HepG2 (cell line): Measurements from ENCODE around the gene SLFNL1. TPM values are rescaled to one million over a fixed set of nuclear protein-coding genes. Genes with fewer than 3 reads are reported as not detected.

Experiments
- ATAC-seq: fragments of 200-7000 bp; cut with Tn5 transposase; 3 replicates; pipeline ENCODE4 v1.9.1; 2020; ENCODE audit warnings: mild to moderate bottlenecking, moderate library complexity
- BruUV-seq: library from RNA; stranded (reverse); fragments of 400-500 nt; replicated peaks from 2 replicates; lab custom pipeline; 2021; lab: Mats Ljungman, UMichigan
- CTCF ChIA-PET: fragments of 300-600 bp; formaldehyde crosslinking; extraction: SDS; loops from one replicate; lab custom pipeline; 2021; ENCODE audit warnings: low total read pairs, inconsistent platforms, low intra/inter-chr PET ratio; lab: Yijun Ruan, JAX
- POLR2A ChIA-PET: fragments of 350-600 bp; sonication (Branson Sonifier 250); formaldehyde crosslinking; loops from one replicate; lab custom pipeline; 2020; ENCODE audit warnings: antibody characterized with exemption, inconsistent platforms; lab: Yijun Ruan, JAX
- DNase-seq: peaks from one replicate; pipeline ENCODE4 v3.0.0-alpha.2; 2015; ENCODE audit warnings: low spot score
- FAIRE-seq: peaks from 3 replicates; lab custom pipeline; 2011; peaks lifted over from hg19 to GRCh38; lab: Jason Lieb, UNC
- H2AFZ ChIP-seq: one replicate; pipeline ENCODE4 v1.6.1; 2011; ENCODE audit warnings: low read length, inconsistent platforms
- H3K27ac ChIP-seq: fragments of 300-600 bp; 3 replicates; pipeline ENCODE4 v1.8.0; 2011; ENCODE audit warnings: mixed run types, mild to moderate bottlenecking, mixed read lengths, low read length, inconsistent platforms; ENCODE audit not compliant: insufficient read depth; ENCODE audit errors: extremely low read length
- H3K27me3 ChIP-seq, 2 experiments: fragments of 200-600 bp in 1 of 2; 2 replicates in 1 of 2; 3 replicates in 1 of 2; pipeline versions ENCODE4 v1.6.0 to v1.8.0; 2011; ENCODE audit warnings: low read length in 2 of 2, mild to moderate bottlenecking in 2 of 2, moderate library complexity in 2 of 2, inconsistent platforms in 1 of 2; ENCODE audit not compliant: insufficient read depth in 2 of 2, control insufficient read depth in 1 of 2
- H3K36me3 ChIP-seq, 2 experiments: fragments of 200-600 bp in 1 of 2; replicated peaks in 1 of 2; 2 replicates in 1 of 2; 3 replicates in 1 of 2; pipeline versions ENCODE4 v1.5.1 to v1.8.0; 2011; ENCODE audit warnings: low read length in 2 of 2, inconsistent platforms in 1 of 2; ENCODE audit not compliant: insufficient read depth in 2 of 2, control insufficient read depth in 1 of 2
- H3K4me1 ChIP-seq: 2 replicates; pipeline ENCODE4 v1.5.1; 2012; ENCODE audit warnings: low read length, inconsistent platforms; ENCODE audit not compliant: insufficient read depth
- H3K4me2 ChIP-seq: 2 replicates; pipeline ENCODE4 v1.6.0; 2011; ENCODE audit warnings: low read depth, low read length, inconsistent platforms
- H3K4me3 ChIP-seq, 3 experiments: fragments of 200-600 bp in 1 of 3; sonication (generic), shearing (Covaris generic) in 1 of 3; replicated peaks in 1 of 3; 2 replicates each; pipeline ENCODE4 v1.5.1; 2011 to 2016; ENCODE audit warnings: low read length in 3 of 3, inconsistent platforms in 2 of 3, low read depth in 2 of 3, mild to moderate bottlenecking in 2 of 3, control low read depth in 1 of 3, mixed read lengths in 1 of 3; ENCODE audit not compliant: insufficient read depth in 1 of 3
- H3K79me2 ChIP-seq: one replicate; pipeline ENCODE4 v1.6.1; 2011; ENCODE audit warnings: low read length, inconsistent platforms; ENCODE audit not compliant: insufficient read depth
- H3K9ac ChIP-seq: 2 replicates; pipeline ENCODE4 v1.6.0; 2011; ENCODE audit warnings: mild to moderate bottlenecking, low read depth, low read length, inconsistent platforms; ENCODE audit not compliant: insufficient read depth
- H3K9me3 ChIP-seq: 2 replicates; pipeline ENCODE4 v1.5.1; 2012; ENCODE audit warnings: mild to moderate bottlenecking, low read length
- H4K20me1 ChIP-seq: 2 replicates; pipeline ENCODE4 v1.6.0; 2011; ENCODE audit warnings: inconsistent platforms, mild to moderate bottlenecking, low read length, moderate library complexity; ENCODE audit not compliant: insufficient read depth
- ATF1 ChIP-seq: IDR thresholded peaks from 2 replicates; pipeline ENCODE4 v1.6.1; 2016; ENCODE audit warnings: mild to moderate bottlenecking, control low read depth
- DPF2 ChIP-seq: sonication (generic); formaldehyde crosslinking; IDR thresholded peaks from 2 replicates; pipeline ENCODE4 v1.4.0; 2020; ENCODE audit warnings: mild to moderate bottlenecking, low read depth, missing genetic modification reagents, borderline replicate concordance
- FIP1L1 ChIP-seq: fragments of 200-400 bp; formaldehyde crosslinking; IDR thresholded peaks from 2 replicates; pipeline ENCODE4 v1.6.1; 2018; ENCODE audit warnings: low read depth, mild to moderate bottlenecking, low read length, moderate library complexity, borderline replicate concordance; ENCODE audit not compliant: insufficient read depth
- HIVEP1 ChIP-seq: sonication (generic); formaldehyde crosslinking; IDR thresholded peaks from 2 replicates; pipeline ENCODE4 v1.4.0; 2020; ENCODE audit warnings: mild to moderate bottlenecking, missing genetic modification reagents
- MTF2 ChIP-seq: sonication (generic); formaldehyde crosslinking; IDR thresholded peaks from 2 replicates; pipeline ENCODE4 v1.5.0; 2020; ENCODE audit warnings: missing genetic modification reagents, borderline replicate concordance
- MXD3 ChIP-seq: IDR thresholded peaks from 2 replicates; pipeline ENCODE4 v1.6.1; 2016; ENCODE audit warnings: mild to moderate bottlenecking, missing biosample characterization, missing genetic modification reagents
- NFYC ChIP-seq: IDR thresholded peaks from 2 replicates; pipeline ENCODE4 v1.6.1; 2016; ENCODE audit warnings: missing genetic modification reagents, missing compliant biosample characterization
- RBM22 ChIP-seq: fragments of 200-400 bp; formaldehyde crosslinking; optimal IDR thresholded peaks from 2 replicates; pipeline ENCODE3; 2017; ENCODE audit warnings: mild to moderate bottlenecking, low read length, moderate library complexity
- SAP130 ChIP-seq: IDR thresholded peaks from 2 replicates; pipeline ENCODE4 v1.6.1; 2016; ENCODE audit warnings: low read depth
- SP1 ChIP-seq, 2 experiments: fragments of 450-650 bp in 1 of 2; sonication (generic) in 1 of 2; formaldehyde crosslinking in 1 of 2; IDR thresholded peaks; 2 replicates each; pipeline versions ENCODE4 v1.4.0 to v1.6.1; 2016 to 2020; ENCODE audit warnings: missing genetic modification reagents in 1 of 2
- ZFP36L1 ChIP-seq: sonication (generic); formaldehyde crosslinking; IDR thresholded peaks from 2 replicates; pipeline ENCODE4 v1.8.0; 2022; ENCODE audit warnings: mild to moderate bottlenecking, missing genetic modification reagents, moderate library complexity
- ZKSCAN8 ChIP-seq: IDR thresholded peaks from 2 replicates; pipeline ENCODE4 v1.6.1; 2016; ENCODE audit warnings: borderline replicate concordance, missing genetic modification reagents, missing compliant biosample characterization
- ZNF263 ChIP-seq: sonication (generic); formaldehyde crosslinking; IDR thresholded peaks from 2 replicates; pipeline ENCODE4 v1.4.0; 2020; ENCODE audit warnings: missing genetic modification reagents
- ZNF430 ChIP-seq: sonication (generic); formaldehyde crosslinking; IDR thresholded peaks from 2 replicates; pipeline ENCODE4 v1.9.0; 2021; ENCODE audit warnings: mild to moderate bottlenecking, missing genetic modification reagents
- ZNF550 ChIP-seq: sonication (generic); formaldehyde crosslinking; IDR thresholded peaks from 2 replicates; pipeline ENCODE4 v1.4.0; 2020; ENCODE audit warnings: mild to moderate bottlenecking, missing genetic modification reagents, borderline replicate concordance
- ZNF614 ChIP-seq: IDR thresholded peaks from 2 replicates; pipeline ENCODE4 v1.6.1; 2018; ENCODE audit warnings: missing biosample characterization, missing genetic modification reagents, inconsistent platforms, borderline replicate concordance
- ZNF674 ChIP-seq: sonication (generic); formaldehyde crosslinking; IDR thresholded peaks from 2 replicates; pipeline ENCODE4 v1.5.0; 2020; ENCODE audit warnings: low read depth, mild to moderate bottlenecking, missing genetic modification reagents
- ZNF782 ChIP-seq: sonication (generic); formaldehyde crosslinking; IDR thresholded peaks from 2 replicates; pipeline ENCODE4 v1.4.0; 2020; ENCODE audit warnings: missing genetic modification reagents, mild to moderate bottlenecking, borderline replicate concordance
- ZNF790 ChIP-seq: sonication (generic); formaldehyde crosslinking; IDR thresholded peaks from 2 replicates; pipeline ENCODE4 v1.8.0; 2022; ENCODE audit warnings: missing genetic modification reagents, mild to moderate bottlenecking, borderline replicate concordance
- WGBS: methylation state at CpG from one replicate; pipeline ENCODE4 v1.1.6; 2017; ENCODE audit warnings: low lambda C conversion rate; 5-methylcytosine and 5-hydroxymethylcytosine counted together
- in situ Hi-C: cut with HindIII; loops from 2 replicates; pipeline ENCODE4 v1.10.0; 2017; ENCODE audit warnings: low pct_unique_long_range_greater_than_20kb; ENCODE audit not compliant: extremely low pct_ligation_motif_present
- intact Hi-C: fragments of 100-400 bp; cut with micrococcal nuclease; formaldehyde crosslinking; loops from one replicate; pipeline ENCODE4 v1.10.0; 2022; ENCODE audit not compliant: unreplicated experiment
- polyA plus RNA-seq, 8 experiments: library from polyadenylated mRNA; depleted of rRNA in 3 of 8; stranded (reverse) in 7 of 8; unstranded in 1 of 8; fragments of >200 nt; fragmentation: Illumina TruSeq in 4 of 8; extraction: Trizol in 4 of 8; gene quantifications; 2 replicates each; pipeline versions ENCODE4 v1.2.1 to v1.2.3, GENCODE V29; 2011 to 2016; ENCODE audit warnings: low read depth in 4 of 8, missing spikeins in 1 of 8, mixed read lengths in 1 of 8; ENCODE audit not compliant: insufficient read depth in 1 of 8
- total RNA-seq, 5 experiments: library from RNA; depleted of rRNA; stranded (reverse); fragments of >200 nt; fragmentation: Illumina TruSeq; extraction: Trizol; gene quantifications; 2 replicates each; pipeline ENCODE4 v1.2.3, GENCODE V29; 2016; ENCODE audit warnings: low read depth in 1 of 5
- TF ChIP-seq, protein P1 (sequence below): sonication (generic); formaldehyde crosslinking; IDR thresholded peaks from 2 replicates; pipeline ENCODE4 v1.5.0; 2020; ENCODE audit warnings: missing genetic modification reagents
- TF ChIP-seq, protein P2 (sequence below): sonication (generic); formaldehyde crosslinking; IDR thresholded peaks from 2 replicates; pipeline ENCODE4 v1.8.0; 2022; ENCODE audit warnings: mild to moderate bottlenecking, missing genetic modification reagents

SLFNL1 gene
- total and polyA plus RNA-seq, 2 of the 13 experiments (the other 11 are each of a cell fraction or from before 2014, with no cell fraction given) = 0.07 to 0.20 TPM

DNA sequence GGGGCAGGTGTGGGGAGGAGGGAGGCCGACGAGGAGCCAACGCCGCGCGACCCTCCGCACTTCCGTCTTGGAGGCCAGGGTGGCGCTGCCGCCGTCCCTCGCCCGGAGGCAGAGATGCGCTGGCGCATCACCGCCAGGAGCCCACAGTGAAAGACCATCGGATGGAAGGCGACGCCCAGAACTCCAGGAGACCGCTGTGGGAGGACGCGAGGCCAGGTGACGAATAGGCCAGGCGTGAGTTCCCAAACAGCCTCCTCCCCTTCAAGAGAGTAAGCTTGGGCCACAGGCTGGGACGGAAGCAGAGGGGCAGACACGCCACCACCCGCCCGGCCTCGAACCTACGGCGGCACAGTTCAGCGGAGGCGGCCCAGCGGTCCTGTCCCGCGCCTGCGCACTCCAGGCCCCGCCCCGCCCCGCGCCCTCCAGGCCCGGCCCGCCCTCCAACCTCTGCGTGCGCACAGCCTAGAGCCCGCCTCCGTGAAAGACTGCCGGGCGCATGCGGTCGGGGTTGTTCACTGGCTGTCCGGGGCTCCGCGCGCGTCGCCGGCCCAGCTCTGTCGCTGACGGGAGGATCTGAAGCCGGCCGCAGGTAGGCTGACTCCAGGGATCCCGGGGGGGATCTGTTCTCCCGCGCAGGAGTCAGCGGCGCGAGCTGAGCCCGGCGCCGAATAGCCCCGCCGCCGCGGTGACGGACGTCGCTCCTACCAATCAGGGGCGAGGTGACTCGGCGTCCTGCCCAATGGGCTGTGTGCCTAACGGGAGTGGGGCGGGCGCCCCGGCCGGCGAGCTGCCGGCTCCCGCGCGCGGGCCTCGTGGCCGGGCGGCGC lies 42.1 kb downstream of the SLFNL1 start, which contains the start of gene CTPS1 (continued):
- TF ChIP-seq ZKSCAN8 (CRISPR knock-in tag) = no peak
- TF ChIP-seq NFYC (CRISPR knock-in tag) = peak; percentile 90
- peak; percentile 94 for TF ChIP-seq ZNF674
- TF ChIP-seq, protein P1, sequence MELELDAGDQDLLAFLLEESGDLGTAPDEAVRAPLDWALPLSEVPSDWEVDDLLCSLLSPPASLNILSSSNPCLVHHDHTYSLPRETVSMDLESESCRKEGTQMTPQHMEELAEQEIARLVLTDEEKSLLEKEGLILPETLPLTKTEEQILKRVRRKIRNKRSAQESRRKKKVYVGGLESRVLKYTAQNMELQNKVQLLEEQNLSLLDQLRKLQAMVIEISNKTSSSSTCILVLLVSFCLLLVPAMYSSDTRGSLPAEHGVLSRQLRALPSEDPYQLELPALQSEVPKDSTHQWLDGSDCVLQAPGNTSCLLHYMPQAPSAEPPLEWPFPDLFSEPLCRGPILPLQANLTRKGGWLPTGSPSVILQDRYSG (CRISPR knock-in tag) = no peak
- no peak for TF ChIP-seq RBM22
- peak; percentile 88; the same call in 1 of the 2 replicates for TF ChIP-seq ZNF790 (CRISPR knock-in tag)
- no peak for TF ChIP-seq SP1 (IDR thresholded peaks at IDR 0.05)
- peak; percentile 38; the same call in 1 of the 2 replicates for TF ChIP-seq SP1 (CRISPR knock-in tag; IDR thresholded peaks at IDR 0.05)

DNA sequence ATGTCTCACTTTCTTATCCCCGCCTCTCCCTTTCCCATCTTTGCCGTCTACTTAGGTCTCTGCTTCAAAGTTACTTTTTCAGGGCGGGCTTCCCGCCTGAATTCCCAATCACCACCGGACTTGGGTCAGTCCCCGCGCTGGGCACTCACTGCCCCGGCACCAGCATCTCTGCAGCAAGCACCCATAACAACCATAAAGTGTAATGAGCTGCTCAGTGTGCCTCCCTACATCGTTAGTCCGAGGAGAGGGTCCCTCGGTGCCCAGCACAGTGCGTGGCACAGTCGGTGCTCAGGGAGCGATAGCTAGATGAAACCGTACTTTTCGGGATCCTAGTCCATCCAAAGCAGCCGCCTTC lies 42.7 kb downstream of the SLFNL1 start:
- peaks cover 43% of the 10 kb centered on the region for H3K4me1 ChIP-seq
- DNase-seq = no peak
- no peak overlapping the region for H3K9ac ChIP-seq
- WGBS = 93% methylated on average over 17 of the region's 17 CpGs
- CTCF ChIA-PET = no interaction called here
- H2AFZ ChIP-seq = no peak overlapping the region
- peak overlapping the region; percentile 72 for H3K4me2 ChIP-seq
- intact Hi-C loops = no loop called here
- TF ChIP-seq ZNF614 (CRISPR knock-in tag) (no peak), ZNF550 (CRISPR knock-in tag) (no peak), HIVEP1 (0 out of 2 replicates have a peak, but pooled peaks have one; percentile 2), SAP130 (CRISPR knock-in tag) (no peak), ZFP36L1 (no peak), ZNF430 (CRISPR knock-in tag) (no peak), ZNF263 (CRISPR knock-in tag) (0 out of 2 replicates have a peak, but pooled peaks have one; percentile 2), FIP1L1 (no peak), RBM22 (no peak), DPF2 (no peak), ATF1 (CRISPR knock-in tag) (no peak), MXD3 (CRISPR knock-in tag) (no peak), ZNF782 (CRISPR knock-in tag) (0 out of 2 replicates have a peak, but pooled peaks have one; percentile 33), MTF2 (CRISPR knock-in tag) (0 out of 2 replicates have a peak, but pooled peaks have one; percentile 42)
- TF ChIP-seq, protein P2, sequence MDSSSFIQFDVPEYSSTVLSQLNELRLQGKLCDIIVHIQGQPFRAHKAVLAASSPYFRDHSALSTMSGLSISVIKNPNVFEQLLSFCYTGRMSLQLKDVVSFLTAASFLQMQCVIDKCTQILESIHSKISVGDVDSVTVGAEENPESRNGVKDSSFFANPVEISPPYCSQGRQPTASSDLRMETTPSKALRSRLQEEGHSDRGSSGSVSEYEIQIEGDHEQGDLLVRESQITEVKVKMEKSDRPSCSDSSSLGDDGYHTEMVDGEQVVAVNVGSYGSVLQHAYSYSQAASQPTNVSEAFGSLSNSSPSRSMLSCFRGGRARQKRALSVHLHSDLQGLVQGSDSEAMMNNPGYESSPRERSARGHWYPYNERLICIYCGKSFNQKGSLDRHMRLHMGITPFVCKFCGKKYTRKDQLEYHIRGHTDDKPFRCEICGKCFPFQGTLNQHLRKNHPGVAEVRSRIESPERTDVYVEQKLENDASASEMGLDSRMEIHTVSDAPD = no peak
- no peak for FAIRE-seq
- peaks cover 2 to 9% of the 10 kb centered on the region in 2 experiments; a peak in 4 of 5 replicates for H3K36me3 ChIP-seq
- H3K27me3 ChIP-seq = no peaks in the 10 kb centered on the region
- H3K4me3 ChIP-seq = peak overlapping the region in 1 of 3 experiments; percentile 73; a peak in 1 of 6 replicates
- TSS peak; percentile 53 for BruUV-seq
- peaks cover 36% of the 10 kb centered on the region for H3K79me2 ChIP-seq
- in situ Hi-C loops = no loop called here
- no peaks in the 10 kb centered on the region for H3K9me3 ChIP-seq
- ATAC-seq = no peak
- H3K27ac ChIP-seq = no peak overlapping the region
- POLR2A ChIA-PET = no interaction called here
- H4K20me1 ChIP-seq = no peaks in the 10 kb centered on the region
